CD4-positive, alpha-beta T cell treated with Interleukin-4 for 1 hour (primary cell): Measurements from ENCODE around the gene RBAK.
"Not testable (repeated sequence)": the region's sequence is repeated elsewhere in the genome, so short reads cannot be mapped to it uniquely, and the experiment has no call there.

ENCODE experiments used
- DNase-seq, 2 donors: peaks; one replicate each; pipeline ENCODE4 v3.0.0-alpha.2; 2020 to 2022

Gene RBAK

DNA sequence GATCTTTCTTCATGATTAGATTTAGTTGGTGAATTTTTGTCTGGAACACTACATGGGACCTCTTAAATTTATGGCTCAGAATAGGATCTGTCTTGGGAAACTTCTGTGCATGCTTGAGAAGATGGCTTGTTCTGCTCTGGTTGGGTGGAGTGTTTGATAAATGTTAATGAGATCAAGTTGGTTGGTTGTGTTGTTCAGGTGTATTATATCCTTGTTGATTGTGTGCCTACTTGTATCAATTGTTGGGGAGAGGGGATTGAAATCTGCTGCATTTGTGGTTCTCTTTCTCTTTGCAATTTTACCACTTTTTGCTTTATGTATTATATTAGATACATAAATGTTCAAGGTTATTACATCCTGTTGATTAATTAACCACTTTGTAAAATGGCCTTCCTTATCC, 6.1 kb downstream of the RBAK start:
- DNase-seq = not testable (repeated sequence)

DNA sequence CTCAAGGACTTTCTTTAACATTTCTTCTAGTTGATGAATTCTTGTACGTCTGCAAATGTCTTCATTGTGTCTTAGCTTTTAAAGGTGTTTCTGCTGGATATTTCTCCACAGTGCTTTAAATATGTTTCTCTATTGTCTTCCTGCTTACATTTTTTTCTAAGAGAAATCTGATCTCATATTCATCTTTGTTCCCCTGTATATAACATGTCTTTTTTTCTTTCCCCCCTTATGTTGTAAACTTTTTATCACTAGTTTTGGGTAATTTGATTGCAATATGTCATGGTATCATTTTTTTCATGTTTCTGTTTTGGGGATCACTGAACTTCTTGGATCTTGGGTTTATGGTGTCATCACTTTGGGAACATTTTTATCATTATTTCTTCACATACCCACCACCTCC, 7.5 kb downstream of the RBAK start:
- no peak for DNase-seq

DNA sequence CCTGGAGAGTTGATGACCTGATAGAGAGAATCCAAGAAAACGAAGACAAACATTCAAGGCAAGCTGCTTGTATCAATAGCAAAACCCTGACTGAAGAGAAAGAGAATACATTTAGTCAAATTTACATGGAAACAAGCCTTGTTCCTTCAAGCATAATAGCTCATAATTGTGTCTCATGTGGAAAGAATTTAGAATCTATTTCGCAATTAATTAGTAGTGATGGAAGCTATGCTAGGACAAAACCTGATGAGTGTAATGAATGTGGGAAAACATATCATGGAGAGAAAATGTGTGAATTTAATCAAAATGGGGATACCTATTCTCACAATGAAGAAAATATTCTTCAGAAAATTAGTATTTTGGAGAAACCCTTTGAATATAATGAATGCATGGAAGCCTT, 18.0 kb downstream of the RBAK start:
- no peak for DNase-seq

DNA sequence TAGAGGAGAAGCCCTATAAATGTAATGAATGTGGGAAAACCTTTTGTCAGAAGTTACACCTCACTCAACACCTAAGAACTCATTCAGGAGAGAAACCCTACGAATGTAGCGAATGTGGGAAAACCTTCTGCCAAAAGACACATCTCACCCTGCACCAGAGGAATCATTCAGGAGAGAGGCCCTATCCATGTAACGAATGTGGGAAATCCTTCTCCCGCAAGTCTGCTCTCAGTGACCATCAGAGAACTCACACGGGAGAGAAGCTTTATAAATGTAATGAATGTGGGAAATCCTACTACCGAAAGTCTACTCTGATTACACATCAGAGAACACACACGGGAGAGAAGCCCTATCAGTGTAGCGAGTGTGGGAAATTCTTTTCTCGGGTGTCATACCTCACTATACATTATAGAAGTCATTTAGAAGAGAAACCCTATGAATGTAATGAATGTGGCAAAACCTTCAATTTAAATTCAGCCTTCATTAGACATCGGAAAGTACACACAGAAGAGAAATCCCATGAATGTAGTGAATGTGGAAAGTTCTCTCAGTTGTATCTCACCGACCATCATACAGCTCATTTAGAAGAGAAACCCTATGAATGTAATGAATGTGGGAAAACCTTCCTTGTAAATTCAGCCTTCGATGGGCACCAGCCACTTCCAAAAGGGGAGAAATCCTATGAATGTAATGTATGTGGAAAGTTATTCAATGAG, 18.9 kb downstream of the RBAK start:
- DNase-seq = no peak

DNA sequence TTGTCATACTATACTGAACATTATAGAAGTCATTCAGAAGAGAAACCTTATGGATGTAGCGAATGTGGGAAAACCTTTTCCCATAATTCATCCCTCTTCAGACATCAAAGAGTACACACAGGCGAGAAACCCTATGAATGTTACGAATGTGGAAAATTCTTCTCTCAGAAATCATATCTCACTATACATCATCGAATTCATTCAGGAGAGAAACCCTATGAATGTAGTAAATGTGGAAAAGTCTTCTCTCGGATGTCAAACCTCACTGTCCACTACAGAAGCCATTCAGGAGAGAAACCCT, 19.4 kb downstream of the RBAK start:
- no peak for DNase-seq

DNA sequence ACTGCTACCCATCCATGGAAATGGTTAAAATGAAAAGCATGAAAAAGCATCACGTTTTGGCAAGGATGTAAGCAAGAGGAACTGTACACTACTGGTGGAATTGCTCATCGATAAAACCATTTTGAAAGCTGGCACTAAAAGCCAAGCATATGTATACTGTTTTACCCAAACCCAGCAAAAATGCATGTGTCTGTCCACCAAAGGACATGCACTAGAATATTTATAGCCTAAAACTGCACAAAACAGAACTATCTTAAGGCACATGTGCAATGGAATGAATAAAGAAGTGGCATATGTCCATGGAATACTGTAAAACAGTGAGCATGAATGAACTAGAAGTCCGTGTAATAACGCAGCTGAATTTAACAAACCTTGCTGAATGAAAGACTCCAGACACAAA, 22.9 kb downstream of the RBAK start:
- no peak for DNase-seq

DNA sequence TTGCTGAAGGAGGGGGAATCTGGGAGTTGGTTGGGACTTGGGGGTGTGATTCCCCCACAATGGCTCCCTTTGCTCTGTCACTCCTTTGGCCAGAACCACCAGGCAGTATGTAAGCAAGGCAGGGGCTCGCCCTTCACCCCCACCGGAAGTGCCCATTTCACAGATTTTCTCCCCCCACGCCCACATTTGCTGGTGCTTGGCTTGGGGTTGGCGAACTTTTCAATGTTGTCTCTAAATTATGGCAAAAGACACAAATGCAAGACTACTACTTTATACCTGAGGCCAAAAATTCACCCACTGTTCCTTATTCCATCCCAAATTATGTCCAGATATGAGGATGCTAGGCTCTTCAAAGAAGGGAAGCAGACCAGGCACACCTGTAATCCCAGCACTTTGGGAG, 24.5 kb downstream of the RBAK start:
- DNase-seq = no peak

DNA sequence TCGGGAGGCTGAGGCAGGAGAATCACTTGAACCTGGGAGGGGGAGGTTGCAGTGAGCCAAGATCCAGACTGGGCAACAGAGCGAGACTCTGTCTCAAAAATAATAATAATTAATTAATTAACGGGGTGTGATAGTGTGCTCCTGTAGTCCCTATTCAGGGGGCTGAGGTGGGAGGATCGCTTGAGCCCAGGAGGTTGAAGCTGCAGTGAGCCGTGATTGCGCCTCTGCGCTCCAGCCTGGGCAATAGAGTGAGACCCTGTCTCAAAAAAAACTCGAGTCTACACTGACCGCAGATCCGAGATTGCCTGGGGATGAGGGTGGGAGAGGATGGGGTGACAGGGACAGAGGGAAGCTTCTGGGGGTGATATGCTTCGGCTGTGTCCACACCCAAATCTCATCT, 29.5 kb downstream of the RBAK start:
- not testable (repeated sequence) for DNase-seq

GRCh38 chr7:5077740-5078139, 32.1 kb downstream of the RBAK start:
- no peak for DNase-seq

DNA sequence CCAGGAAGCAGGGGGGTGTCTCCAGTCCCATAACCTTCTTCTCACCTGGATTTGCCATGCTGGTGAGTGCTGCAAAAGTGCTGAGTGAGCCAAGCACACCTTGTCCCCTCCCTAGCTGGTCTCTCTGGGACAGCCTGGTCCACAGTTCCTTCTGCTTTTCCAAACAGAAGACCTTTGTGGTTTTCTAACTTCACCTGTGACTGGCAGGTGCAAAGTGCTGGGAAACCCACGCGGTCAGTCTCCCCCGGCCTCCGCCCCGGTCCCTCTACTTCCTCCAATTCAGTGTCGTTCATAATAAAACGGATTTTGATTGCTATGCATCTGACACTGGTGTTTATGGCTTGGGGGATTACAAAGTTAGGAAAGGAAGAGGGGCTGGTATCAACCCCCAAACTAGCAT, 37.1 kb downstream of the RBAK start:
- no peak for DNase-seq

GRCh38 chr7:5083311-5083711, 37.7 kb downstream of the RBAK start:
- no peak for DNase-seq

DNA sequence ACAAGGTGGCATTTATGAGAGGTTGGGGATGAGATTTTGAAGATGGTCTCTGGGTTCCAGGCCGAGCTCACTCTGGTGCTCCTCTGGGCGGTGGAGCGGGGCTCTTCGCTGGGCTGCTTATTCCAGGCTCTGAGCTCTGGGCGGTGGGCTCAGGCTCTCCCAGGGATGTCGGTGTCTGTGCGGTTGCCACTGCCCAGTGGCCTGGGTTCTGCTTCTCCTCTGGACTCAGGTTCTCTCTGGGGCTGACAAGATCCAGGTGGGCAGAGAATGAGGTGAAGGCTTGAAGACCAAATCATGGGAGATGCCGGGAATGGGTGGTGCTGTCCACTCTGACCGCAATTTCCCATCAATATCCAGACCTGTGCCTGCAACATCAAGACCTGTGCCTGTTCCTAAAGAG, 40.6 kb downstream of the RBAK start:
- DNase-seq = no peak

DNA sequence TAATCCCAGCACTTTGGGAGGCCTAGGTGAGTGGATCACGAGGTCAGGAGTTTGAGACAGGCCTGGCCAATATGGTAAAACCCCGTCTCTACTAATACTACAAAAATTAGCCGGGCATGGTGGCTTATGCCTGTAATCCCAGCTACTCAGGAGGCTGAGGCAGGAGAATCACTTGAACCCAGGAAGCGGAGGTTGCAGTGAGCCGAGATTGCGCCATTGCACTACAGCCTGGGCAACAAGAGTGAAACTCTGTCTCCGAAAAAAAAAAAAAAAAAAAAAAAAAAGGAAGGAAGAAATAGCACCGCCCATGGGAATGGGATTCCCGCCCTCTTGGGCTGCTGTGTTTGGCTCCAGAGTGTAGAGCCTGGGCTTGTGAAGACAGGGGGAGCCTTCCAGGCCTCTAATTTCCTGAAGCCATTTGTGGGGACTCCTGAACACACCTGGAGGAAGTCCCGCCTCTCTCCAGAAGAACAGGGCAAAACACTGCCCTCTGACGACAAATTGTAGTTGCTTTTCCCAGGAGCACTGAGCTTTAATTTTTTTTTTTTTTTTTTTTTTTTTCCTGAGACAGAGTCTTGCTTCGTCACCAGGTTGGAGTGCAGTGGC, 42.7 kb downstream of the RBAK start:
- DNase-seq = not testable (repeated sequence)

DNA sequence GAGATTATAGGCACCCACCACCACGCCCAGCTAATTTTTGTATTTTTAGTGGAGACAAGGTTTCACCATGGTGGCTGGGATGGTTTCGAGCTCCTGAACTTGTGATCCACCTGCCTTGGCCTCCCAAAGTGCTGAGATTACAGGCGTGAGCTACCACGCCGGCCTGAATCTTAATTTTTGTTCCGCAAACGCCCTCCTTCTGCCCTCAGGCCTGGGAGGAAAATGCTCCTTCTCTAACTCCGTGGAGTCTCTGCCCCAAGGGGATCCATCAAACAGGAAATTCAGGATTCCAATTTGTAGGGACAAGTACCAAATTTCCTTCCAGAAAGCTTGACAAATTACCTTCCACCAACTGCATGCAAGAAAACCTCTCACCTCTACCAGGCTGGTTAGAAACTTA, 43.2 kb downstream of the RBAK start:
- no peak for DNase-seq

- no peak for DNase-seq
Observed at GRCh38 chr7:5093948-5094347, 48.3 kb downstream of the RBAK start.

DNA sequence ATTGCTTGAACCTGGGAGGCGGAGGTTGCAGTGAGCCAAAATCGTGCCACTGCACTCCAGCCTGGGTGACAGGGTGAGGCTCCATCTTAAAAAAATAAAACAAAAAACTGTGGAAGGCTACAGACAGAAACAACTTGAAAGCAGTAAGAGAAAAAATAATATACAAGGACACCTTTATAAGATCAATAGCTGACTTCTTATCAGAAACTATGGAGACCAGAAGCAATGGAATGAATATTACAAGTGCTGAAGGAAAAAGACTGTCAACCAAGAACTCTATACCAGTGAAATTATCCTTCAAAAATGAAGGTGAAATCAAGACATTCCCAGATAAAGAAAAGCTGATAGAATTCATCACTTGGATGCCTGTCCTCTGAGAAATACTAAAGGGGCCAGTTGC, 49.0 kb downstream of the RBAK start:
- DNase-seq = no peak

DNA sequence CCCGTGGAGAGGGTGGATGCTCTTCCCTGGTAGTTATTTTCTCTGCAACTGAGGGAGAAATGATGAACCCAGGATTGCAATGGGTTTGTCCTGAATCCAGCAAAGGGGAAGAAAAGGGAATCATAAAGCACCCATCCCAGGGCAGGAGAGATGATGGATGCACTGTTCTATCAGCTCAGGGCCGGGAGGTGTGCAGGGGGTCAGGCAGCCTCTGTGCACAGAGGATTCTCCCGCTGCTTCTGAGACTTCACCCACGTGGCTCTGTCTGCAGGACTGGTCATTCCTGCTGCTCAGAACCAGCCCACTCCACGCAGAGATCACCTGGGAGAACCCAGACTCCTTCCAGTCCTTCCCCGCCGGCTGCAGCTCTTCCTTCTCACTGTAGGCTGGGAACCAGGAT, 70.7 kb downstream of the RBAK start:
- DNase-seq = no peak

DNA sequence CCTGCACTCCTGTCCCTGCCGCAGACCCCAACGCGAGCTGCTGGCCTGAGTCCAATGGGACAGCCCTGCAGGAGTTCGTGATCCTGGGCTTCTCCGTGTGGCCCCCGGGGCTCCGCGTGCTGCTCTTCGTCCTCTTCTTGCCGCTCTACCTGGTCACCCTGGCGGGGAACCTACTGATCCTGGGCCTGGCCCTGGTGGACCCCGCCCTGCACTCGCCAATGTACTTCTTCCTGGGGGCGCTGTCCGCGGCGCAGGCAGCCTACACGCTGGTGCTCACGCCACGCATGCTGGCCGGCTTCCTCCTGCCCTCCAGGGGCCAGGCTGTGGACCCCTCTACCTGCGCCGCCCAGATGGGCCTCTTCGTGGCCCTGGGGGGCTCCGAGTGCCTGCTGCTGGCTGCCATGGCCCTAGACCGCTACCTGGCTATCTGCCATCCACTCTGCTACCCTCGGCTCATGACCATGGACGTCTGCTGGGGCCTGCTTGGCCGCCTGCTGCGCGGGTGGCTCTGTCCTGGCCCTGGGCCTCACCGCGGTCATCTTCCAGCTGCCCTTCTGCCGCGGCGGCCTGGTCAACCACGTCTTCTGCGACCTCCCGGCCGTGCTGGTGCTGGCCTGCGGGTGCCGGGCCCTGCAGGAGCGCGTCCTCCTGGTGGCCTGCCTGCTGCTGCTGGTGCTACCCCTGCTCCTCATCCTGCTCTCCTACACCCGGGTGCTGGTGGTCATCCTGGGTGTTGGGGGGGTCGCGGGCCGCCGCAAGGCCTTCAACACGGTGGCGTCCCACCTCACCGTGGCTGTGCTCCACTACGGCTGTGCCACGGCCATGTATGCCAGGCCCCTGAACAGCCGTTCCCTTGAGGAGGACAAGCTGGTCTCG, 71.7 kb downstream of the RBAK start:
- DNase-seq = no peak
